ENCODE results near the gene NOTUM. TPM values are rescaled to one million over a fixed set of nuclear protein-coding genes. Genes with fewer than 3 reads are reported as not detected.

NOTUM gene
- total and polyA plus RNA-seq, 4 donors = 0.60 to 1.0 TPM; not detected in 2

DNA sequence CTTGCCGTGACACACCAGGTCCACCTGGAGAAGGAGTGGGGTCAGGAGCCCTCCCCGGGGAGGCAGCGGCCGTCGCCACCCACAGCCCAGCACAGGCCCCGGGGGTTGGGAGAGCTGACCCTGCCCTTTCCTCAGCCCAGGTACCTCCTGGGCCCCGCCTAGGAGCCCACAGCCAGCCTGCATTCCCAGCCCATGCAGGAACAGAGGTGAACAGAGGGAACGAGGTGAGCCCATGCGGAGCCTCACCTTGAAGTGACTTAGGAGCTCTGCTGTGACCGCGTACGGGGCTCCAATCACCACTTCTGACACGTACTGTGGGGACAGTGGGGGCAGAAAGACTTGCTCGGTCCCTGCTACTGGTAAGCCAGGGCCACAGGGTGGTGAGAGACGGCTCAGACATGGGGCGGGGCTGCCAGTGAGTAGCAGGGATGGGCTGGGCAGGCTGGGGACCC lies 55.5 kb downstream of the NOTUM start:
- DNase-seq = no peak
- ATAC-seq (ENCODE audit: low FRiP score) = no peak
- intact Hi-C loops (cut with DNase I) = no loop called here
- H3K9me3 ChIP-seq (ENCODE audit: control insufficient read depth, low read length) = no peaks in the 10 kb centered on the region
- H3K4me1 ChIP-seq (ENCODE audit: control insufficient read depth in 1 of 2, insufficient read depth in 2 of 2, low read length in 2 of 2) = no peaks in the 10 kb centered on the region
- no peak overlapping the region for H3K27ac ChIP-seq (ENCODE audit: low read depth in 1 of 2, low read length in 2 of 2)
- H3K36me3 ChIP-seq (ENCODE audit: control insufficient read depth in 1 of 2, insufficient read depth in 2 of 2, low read length in 1 of 2) = no peaks in the 10 kb centered on the region
- WGBS, 2 donors = 94 to 97% methylated on average over 16 of the region's 16 CpGs
- H3K27me3 ChIP-seq (ENCODE audit: control insufficient read depth in 1 of 2, insufficient read depth in 2 of 2, low read length in 1 of 2) = no peaks in the 10 kb centered on the region
- no peak overlapping the region for H3K4me3 ChIP-seq (ENCODE audit: low read length in 2 of 2)

DNA sequence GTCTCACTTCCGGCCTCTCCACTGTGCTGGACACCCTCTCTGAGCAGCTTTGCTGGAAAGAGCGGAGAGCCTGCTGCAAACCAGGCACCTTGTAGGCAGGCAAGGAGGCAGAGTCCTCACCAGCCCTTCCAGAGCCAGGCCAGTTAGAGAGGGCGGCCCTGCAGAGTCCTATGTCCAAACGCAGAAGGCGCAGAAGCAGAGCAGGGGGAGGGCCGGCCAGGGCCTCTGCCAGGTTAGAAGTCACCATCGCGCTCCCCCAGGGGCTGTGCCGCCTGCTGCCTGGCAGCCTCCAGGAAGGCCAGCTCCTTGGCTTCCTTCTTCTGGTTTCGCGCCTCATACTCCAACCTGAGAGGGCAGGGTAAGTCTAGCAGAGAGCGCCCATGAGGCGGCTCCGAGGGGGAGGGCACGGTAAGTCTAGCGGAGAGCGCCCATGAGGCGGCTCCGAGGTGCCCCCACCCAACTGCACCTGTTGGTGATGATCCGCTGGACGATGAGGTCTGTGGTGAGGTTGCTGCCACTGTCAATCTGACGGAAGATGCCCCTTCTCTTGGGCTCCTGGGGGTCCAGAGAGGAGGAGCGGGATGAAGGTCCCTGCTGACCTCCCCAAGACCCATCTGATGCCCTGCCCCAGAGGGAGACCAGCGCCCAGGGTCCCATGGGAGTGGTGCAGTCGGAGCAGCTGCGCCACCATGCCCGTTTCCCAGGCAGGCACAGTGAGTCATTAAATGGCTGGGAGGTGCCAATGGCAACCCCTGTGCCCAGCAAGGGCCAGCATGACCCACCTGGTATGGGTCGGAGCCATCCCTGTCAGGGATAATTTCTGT lies 56.2 kb downstream of the NOTUM start:
- intact Hi-C loops (cut with DNase I) = no loop called here
- H3K27me3 ChIP-seq (ENCODE audit: control insufficient read depth in 1 of 2, insufficient read depth in 2 of 2, low read length in 1 of 2) = no peaks in the 10 kb centered on the region
- H3K4me1 ChIP-seq (ENCODE audit: control insufficient read depth in 1 of 2, insufficient read depth in 2 of 2, low read length in 2 of 2) = no peaks in the 10 kb centered on the region
- no peak for ATAC-seq (ENCODE audit: low FRiP score)
- no peak for DNase-seq
- WGBS, 2 donors = 91 to 93% methylated on average over 27 to 28 of the region's 28 CpGs
- H3K9me3 ChIP-seq (ENCODE audit: control insufficient read depth, low read length) = no peaks in the 10 kb centered on the region
- H3K4me3 ChIP-seq (ENCODE audit: low read length in 2 of 2) = no peak overlapping the region
- no peak overlapping the region for H3K27ac ChIP-seq (ENCODE audit: low read depth in 1 of 2, low read length in 2 of 2)
- H3K36me3 ChIP-seq (ENCODE audit: control insufficient read depth in 1 of 2, insufficient read depth in 2 of 2, low read length in 1 of 2) = peaks cover 0 to 2% of the 10 kb centered on the region in 2 donors

DNA sequence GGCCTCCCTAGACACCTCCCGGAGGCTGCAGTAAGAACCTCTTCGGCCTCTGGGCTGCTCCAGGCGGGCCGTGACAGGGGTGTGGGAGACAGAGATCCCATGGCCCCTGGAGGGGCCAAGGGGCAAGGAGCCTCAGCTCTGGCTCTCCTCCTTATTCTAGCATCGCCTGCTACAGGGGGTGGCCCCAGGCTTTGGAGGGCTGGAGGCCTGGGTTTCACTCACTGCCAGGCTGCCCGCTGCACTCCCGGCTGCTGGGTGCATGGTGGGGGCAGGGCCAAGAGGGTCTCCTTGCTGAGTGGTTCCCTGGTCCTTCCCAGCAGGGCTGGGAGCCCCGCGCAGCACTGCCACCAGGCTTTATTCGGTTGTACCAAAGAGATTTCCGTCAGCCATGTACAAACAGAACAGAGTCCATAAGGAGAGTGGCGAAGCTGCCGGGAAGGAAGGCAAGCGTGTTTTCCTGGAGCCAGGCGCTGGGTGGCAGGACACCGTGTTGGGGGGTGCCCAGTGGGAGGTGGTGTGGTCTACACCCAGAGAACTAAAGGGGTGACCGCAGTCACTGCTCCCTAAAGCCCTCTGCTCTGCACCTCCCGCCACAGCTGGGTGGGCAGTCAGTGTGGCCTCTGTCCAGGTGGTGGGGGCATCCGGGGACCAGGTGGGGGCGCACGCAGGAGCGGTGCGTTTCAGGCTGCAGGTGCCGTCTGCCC lies 56.9 kb downstream of the NOTUM start:
- 93 to 95% methylated on average over 24 of the region's 24 CpGs for WGBS, 2 donors
- no peak for DNase-seq
- no peaks in the 10 kb centered on the region for H3K9me3 ChIP-seq (ENCODE audit: control insufficient read depth, low read length)
- intact Hi-C loops (cut with DNase I) = no loop called here
- H3K27me3 ChIP-seq (ENCODE audit: control insufficient read depth in 1 of 2, insufficient read depth in 2 of 2, low read length in 1 of 2) = no peaks in the 10 kb centered on the region
- H3K4me3 ChIP-seq (ENCODE audit: low read length in 2 of 2) = no peak overlapping the region
- no peak overlapping the region for H3K27ac ChIP-seq (ENCODE audit: low read depth in 1 of 2, low read length in 2 of 2)
- ATAC-seq (ENCODE audit: low FRiP score) = no peak
- H3K36me3 ChIP-seq (ENCODE audit: control insufficient read depth in 1 of 2, insufficient read depth in 2 of 2, low read length in 1 of 2) = peaks cover 0 to 2% of the 10 kb centered on the region in 2 donors
- H3K4me1 ChIP-seq (ENCODE audit: control insufficient read depth in 1 of 2, insufficient read depth in 2 of 2, low read length in 2 of 2) = no peaks in the 10 kb centered on the region

DNA sequence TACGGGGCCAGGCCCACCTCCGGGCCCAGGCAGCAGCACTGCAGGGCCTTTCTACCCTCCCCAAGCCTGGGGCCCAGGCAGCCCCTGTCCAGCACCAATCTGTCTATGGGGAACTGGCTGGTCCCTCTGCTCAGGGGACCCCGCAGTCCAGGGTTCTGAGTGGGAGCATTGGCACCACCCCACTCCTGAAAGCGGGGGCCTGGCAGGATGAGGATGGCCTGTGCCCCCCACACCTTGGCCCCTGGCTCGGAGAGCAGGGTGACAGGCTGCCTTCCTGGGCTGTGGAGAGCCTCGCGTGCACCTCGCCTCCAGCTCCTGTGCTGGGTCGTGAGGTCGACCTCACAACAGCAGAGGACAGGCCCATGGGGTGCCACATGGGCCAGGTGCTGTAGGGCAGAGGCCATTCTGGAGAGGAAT lies 57.6 kb downstream of the NOTUM start:
- DNase-seq (no peak), ATAC-seq (ENCODE audit: low FRiP score) (no peak)
- no peak overlapping the region for H3K27ac ChIP-seq (ENCODE audit: low read depth in 1 of 2, low read length in 2 of 2)
- H3K4me3 ChIP-seq (ENCODE audit: low read length in 2 of 2) = no peak overlapping the region
- H3K4me1 ChIP-seq (ENCODE audit: control insufficient read depth in 1 of 2, insufficient read depth in 2 of 2, low read length in 2 of 2) = no peaks in the 10 kb centered on the region
- H3K36me3 ChIP-seq (ENCODE audit: control insufficient read depth in 1 of 2, insufficient read depth in 2 of 2, low read length in 1 of 2) = peaks cover 0 to 2% of the 10 kb centered on the region in 2 donors
- WGBS, 2 donors = 95% methylated on average over 10 of the region's 10 CpGs
- no peaks in the 10 kb centered on the region for H3K27me3 ChIP-seq (ENCODE audit: control insufficient read depth in 1 of 2, insufficient read depth in 2 of 2, low read length in 1 of 2)
- intact Hi-C loops (cut with DNase I) = no loop called here
- H3K9me3 ChIP-seq (ENCODE audit: control insufficient read depth, low read length) = no peaks in the 10 kb centered on the region

DNA sequence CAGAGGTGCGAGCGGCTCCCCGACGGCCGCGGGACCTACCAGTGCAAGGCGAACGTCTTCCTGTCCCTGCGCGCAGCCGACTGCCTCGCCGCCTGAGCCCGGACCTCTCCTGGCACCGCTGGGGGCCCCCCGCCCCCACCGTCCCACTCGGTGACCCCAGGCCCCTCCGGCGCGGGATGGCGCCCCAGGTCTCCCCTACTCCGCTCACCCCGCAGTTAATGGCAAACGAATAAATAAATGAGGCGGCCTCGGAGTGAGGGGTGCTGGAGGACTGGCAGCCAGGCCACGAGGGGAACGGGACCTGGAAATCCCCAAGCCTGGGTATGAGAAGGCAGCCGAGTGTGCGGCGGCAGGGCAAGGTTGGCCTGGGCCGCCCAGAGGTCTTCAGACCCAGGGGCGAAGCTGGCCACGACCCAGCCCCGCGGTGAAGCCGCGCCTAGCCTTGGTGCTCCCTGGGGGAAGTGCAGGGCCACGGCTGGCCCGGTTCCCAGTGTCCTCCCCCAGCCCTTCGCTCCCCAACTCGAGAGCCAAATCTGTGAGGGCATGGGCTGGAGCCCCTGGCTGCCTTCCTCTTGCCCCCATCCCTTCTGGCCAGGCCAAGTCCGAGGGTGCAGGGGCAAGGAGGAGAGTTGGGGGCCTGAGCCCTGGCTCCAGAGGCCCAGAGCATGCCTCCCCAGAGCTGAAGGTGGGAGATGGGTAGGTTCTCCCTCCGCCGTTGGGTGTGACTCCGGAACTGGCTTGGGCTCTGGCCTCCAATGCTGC lies 58.2 kb downstream of the NOTUM start:
- peak in 1 of 2 donors; percentile 78 for DNase-seq
- Histone ChIP-seq H3K4me1 (ENCODE audit: control insufficient read depth in 1 of 2, insufficient read depth in 2 of 2, low read length in 2 of 2) (no peaks in the 10 kb centered on the region), H3K27me3 (ENCODE audit: control insufficient read depth in 1 of 2, insufficient read depth in 2 of 2, low read length in 1 of 2) (no peaks in the 10 kb centered on the region), H3K27ac (ENCODE audit: low read depth in 1 of 2, low read length in 2 of 2) (no peak overlapping the region), H3K9me3 (ENCODE audit: control insufficient read depth, low read length) (no peaks in the 10 kb centered on the region), H3K4me3 (ENCODE audit: low read length in 2 of 2) (no peak overlapping the region), H3K36me3 (ENCODE audit: control insufficient read depth in 1 of 2, insufficient read depth in 2 of 2, low read length in 1 of 2) (peaks cover 0 to 2% of the 10 kb centered on the region in 2 donors)
- intact Hi-C loops (cut with DNase I) = no loop called here
- 52 to 56% methylated on average over 47 of the region's 47 CpGs for WGBS, 2 donors
- no peak for ATAC-seq (ENCODE audit: low FRiP score)

Other genes with a start within 250 kb of the NOTUM start
- gene SLC25A10, start 248.9 kb downstream of the NOTUM start, total RNA-seq = 1 to 10 TPM; 2.1 to 3.0 TPM
- 1 to 10 TPM; 2.9 to 6.4 TPM for gene SLC25A10, start 248.9 kb downstream of the NOTUM start, polyA plus RNA-seq
- gene GCGR, start 157.0 kb downstream of the NOTUM start, total RNA-seq = under 1 TPM; 0.39 to 0.63 TPM
- gene GCGR, start 157.0 kb downstream of the NOTUM start, polyA plus RNA-seq = not detected
- gene MCRIP1, start 127.9 kb downstream of the NOTUM start, total RNA-seq = 100 to 1,000 TPM in 1 of 2 donors, 10 to 100 TPM in 1; 93.5 to 105 TPM
- 100 to 1,000 TPM; 158 to 310 TPM for gene MCRIP1, start 127.9 kb downstream of the NOTUM start, polyA plus RNA-seq
- gene PPP1R27, start 126.1 kb downstream of the NOTUM start, total RNA-seq = not detected
- under 1 TPM in 1 of 2 donors, not detected in 1; 0.41 TPM for gene PPP1R27, start 126.1 kb downstream of the NOTUM start, polyA plus RNA-seq
- gene P4HB, start 100.7 kb downstream of the NOTUM start, total RNA-seq = 100 to 1,000 TPM; 407 to 436 TPM
- gene P4HB, start 100.7 kb downstream of the NOTUM start, polyA plus RNA-seq = 100 to 1,000 TPM; 275 to 537 TPM
- gene ARHGDIA, start 89.8 kb downstream of the NOTUM start, total RNA-seq = 100 to 1,000 TPM; 303 to 422 TPM
- gene ARHGDIA, start 89.8 kb downstream of the NOTUM start, polyA plus RNA-seq = 100 to 1,000 TPM; 163 to 310 TPM
- 10 to 100 TPM; 38.6 to 43.3 TPM for gene ALYREF, start 69.6 kb downstream of the NOTUM start, total RNA-seq
- gene ALYREF, start 69.6 kb downstream of the NOTUM start, polyA plus RNA-seq = 10 to 100 TPM; 29.7 to 36.1 TPM
- 10 to 100 TPM; 65.6 to 80.1 TPM for gene ANAPC11, start 69.5 kb downstream of the NOTUM start, total RNA-seq
- gene ANAPC11, start 69.5 kb downstream of the NOTUM start, polyA plus RNA-seq = 100 to 1,000 TPM; 190 to 195 TPM
- 1 to 10 TPM in 1 of 2 donors, under 1 TPM in 1; 0.58 to 1.0 TPM for gene NPB, start 58.9 kb downstream of the NOTUM start, total RNA-seq
- 1 to 10 TPM in 1 of 2 donors, not detected in 1; 2.4 TPM for gene NPB, start 58.9 kb downstream of the NOTUM start, polyA plus RNA-seq
- gene PCYT2, start 49.8 kb downstream of the NOTUM start, total RNA-seq = 10 to 100 TPM; 14.6 to 20.8 TPM
- gene PCYT2, start 49.8 kb downstream of the NOTUM start, polyA plus RNA-seq = 10 to 100 TPM; 30.1 to 33.2 TPM
- 10 to 100 TPM; 18.6 to 21.6 TPM for gene SIRT7, start 43.0 kb downstream of the NOTUM start, total RNA-seq
- 10 to 100 TPM in 1 of 2 donors, 1 to 10 TPM in 1; 8.5 to 43.1 TPM for gene SIRT7, start 43.0 kb downstream of the NOTUM start, polyA plus RNA-seq
- 10 to 100 TPM; 29.4 to 38.6 TPM for gene MAFG, start 33.5 kb downstream of the NOTUM start, total RNA-seq
- 10 to 100 TPM in 1 of 2 donors, 1 to 10 TPM in 1; 9.9 to 16.0 TPM for gene MAFG, start 33.5 kb downstream of the NOTUM start, polyA plus RNA-seq
- gene PYCR1, start 23.9 kb downstream of the NOTUM start, total RNA-seq = 10 to 100 TPM in 1 of 2 donors, 1 to 10 TPM in 1; 9.4 to 23.4 TPM
- 1 to 10 TPM; 4.3 to 6.4 TPM for gene PYCR1, start 23.9 kb downstream of the NOTUM start, polyA plus RNA-seq
- gene MYADML2, start 14.0 kb downstream of the NOTUM start, total RNA-seq = not detected
- gene MYADML2, start 14.0 kb downstream of the NOTUM start, polyA plus RNA-seq = not detected
- gene ASPSCR1, start 16.4 kb upstream of the NOTUM start, total RNA-seq = 10 to 100 TPM; 30.3 to 30.5 TPM
- gene ASPSCR1, start 16.4 kb upstream of the NOTUM start, polyA plus RNA-seq = 100 to 1,000 TPM in 1 of 2 donors, 10 to 100 TPM in 1; 15.0 to 108 TPM
- gene CENPX, start 61.7 kb upstream of the NOTUM start, total RNA-seq = 10 to 100 TPM; 31.0 to 33.2 TPM
- 100 to 1,000 TPM; 109 TPM for gene CENPX, start 61.7 kb upstream of the NOTUM start, polyA plus RNA-seq
- 1 to 10 TPM; 4.3 to 10.0 TPM for gene LRRC45, start 62.1 kb upstream of the NOTUM start, total RNA-seq
- 10 to 100 TPM in 1 of 2 donors, 1 to 10 TPM in 1; 3.1 to 20.1 TPM for gene LRRC45, start 62.1 kb upstream of the NOTUM start, polyA plus RNA-seq
- under 1 TPM in 1 of 2 donors, not detected in 1; 0.57 TPM for gene RAC3, start 70.5 kb upstream of the NOTUM start, total RNA-seq
- 1 to 10 TPM in 1 of 2 donors, under 1 TPM in 1; 0.63 to 2.8 TPM for gene RAC3, start 70.5 kb upstream of the NOTUM start, polyA plus RNA-seq
- 10 to 100 TPM; 34.9 to 62.2 TPM for gene DCXR, start 76.5 kb upstream of the NOTUM start, total RNA-seq
- gene DCXR, start 76.5 kb upstream of the NOTUM start, polyA plus RNA-seq = 10 to 100 TPM; 80.1 to 81.0 TPM
- 10 to 100 TPM; 28.2 to 34.0 TPM for gene RFNG, start 90.6 kb upstream of the NOTUM start, total RNA-seq
- gene RFNG, start 90.6 kb upstream of the NOTUM start, polyA plus RNA-seq = 10 to 100 TPM; 28.3 to 73.0 TPM
- gene GPS1, start 90.7 kb upstream of the NOTUM start, total RNA-seq = 10 to 100 TPM; 46.9 to 60.7 TPM
- gene GPS1, start 90.7 kb upstream of the NOTUM start, polyA plus RNA-seq = 100 to 1,000 TPM in 1 of 2 donors, 10 to 100 TPM in 1; 47.6 to 171 TPM
- gene DUS1L, start 104.6 kb upstream of the NOTUM start, total RNA-seq = 10 to 100 TPM; 47.0 to 61.1 TPM
- 100 to 1,000 TPM in 1 of 2 donors, 10 to 100 TPM in 1; 43.7 to 143 TPM for gene DUS1L, start 104.6 kb upstream of the NOTUM start, polyA plus RNA-seq
- gene FASN, start 137.0 kb upstream of the NOTUM start, total RNA-seq = 10 to 100 TPM; 42.2 to 64.0 TPM
- gene FASN, start 137.0 kb upstream of the NOTUM start, polyA plus RNA-seq = 10 to 100 TPM in 1 of 2 donors, 1 to 10 TPM in 1; 4.3 to 10.4 TPM

Measured in aorta (tissue), 5 donors.